GM21619 (cell line): Measurements from ENCODE around the gene PFKFB4.
"Not testable (repeated sequence)": the region's sequence is repeated elsewhere in the genome, so short reads cannot be mapped to it uniquely, and the experiment has no call there.

ENCODE experiments used
- ATAC-seq: cut with Tn5 transposase; IDR thresholded peaks from one replicate; pipeline ENCODE4 v1.9.1; 2021; ENCODE audit not compliant: unreplicated experiment

Gene PFKFB4

DNA sequence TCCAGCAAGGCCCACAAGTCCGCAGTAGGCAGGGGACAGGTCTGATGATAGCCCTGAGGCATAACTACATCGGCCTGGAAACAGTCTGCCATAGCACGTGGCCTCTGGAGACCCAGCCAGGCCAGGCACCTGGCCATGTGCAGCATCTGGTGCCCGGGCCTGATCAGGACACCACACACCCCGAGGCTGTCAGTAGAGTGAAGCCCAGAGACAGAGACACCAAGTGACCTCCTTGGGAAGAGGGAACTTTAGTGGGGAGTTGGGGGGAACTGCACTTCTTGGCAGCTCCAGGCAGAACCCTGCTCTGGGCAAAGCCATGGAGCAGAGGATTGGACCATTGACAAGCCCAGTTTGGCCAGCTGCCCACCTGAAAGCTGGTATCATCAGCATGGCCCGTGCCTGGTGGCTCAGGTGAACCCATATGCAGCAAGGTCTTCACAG lies 53.9 kb downstream of the PFKFB4 start:
- ATAC-seq, result no peak

DNA sequence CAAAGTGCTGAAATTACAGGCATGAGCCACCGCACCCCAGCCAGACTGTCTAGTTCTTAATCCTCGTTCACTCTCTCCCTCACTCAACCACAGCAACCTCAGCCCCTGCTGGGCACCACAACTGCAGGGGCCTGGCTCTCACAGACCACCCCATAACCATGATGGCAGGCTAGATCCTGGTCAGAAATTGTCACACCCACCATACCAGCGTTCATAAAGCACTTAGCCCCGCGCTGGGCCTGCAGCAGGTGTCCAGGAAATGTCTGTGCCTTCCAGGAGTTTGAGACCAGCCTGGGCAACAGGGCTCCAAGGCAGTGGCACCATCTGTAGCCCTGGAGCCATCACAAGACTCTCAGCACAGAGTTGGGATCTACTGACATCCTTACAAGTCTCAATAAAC lies 54.5 kb downstream of the PFKFB4 start:
- ATAC-seq, result no peak

DNA sequence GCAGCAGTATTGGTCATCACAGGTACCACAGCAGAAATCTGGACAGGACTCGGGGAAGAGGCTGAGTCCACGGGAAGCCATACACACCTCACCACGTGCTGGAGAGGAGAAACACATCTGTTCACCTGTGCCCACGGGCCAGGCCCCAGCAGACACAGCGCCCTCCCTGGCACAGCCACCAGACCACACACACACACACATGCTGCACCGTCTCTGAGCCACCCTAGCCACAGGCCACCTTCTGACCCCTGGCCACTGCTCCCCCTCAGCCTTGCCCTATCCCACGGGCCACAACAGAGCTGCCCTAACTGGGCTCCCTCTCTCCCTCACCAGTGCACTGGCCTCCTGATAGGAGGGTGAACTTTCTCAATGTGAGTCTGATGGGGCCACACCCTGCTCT lies 55.4 kb downstream of the PFKFB4 start:
- no peak for ATAC-seq

DNA sequence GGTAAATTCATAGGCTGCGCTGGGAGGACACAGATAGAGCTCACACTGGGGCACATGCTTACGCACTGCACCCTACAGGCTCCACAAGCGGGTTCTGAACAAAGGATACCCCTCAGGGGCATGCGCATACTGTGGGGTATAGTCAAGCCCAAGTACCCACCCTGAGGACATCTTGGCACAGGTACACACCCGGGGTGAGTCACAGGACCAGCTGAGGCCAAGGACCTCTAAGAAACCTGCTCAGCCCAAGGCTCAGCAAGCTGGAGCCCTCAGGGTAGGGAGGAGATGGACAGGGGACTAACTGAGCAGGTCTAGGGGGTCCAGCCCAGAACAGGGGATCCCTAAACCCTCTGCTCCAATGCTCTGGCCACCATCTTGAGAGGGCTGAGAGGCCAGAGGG lies 55.9 kb downstream of the PFKFB4 start:
- ATAC-seq, result no peak

DNA sequence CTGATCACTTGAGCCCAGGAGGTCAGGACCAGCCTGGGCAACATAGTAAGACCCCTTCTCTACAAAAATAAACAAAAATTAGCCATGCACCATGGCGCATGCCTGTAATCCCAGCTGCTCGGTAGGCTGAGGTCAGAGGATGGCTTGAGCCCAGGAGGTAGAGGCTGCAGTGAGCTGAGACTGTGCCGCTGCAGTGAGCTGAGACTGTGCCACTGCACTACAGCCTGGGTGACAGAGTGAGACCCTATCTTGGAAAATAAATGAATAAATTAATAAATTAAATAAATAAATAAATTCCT lies 63.5 kb downstream of the PFKFB4 start:
- no peak for ATAC-seq

DNA sequence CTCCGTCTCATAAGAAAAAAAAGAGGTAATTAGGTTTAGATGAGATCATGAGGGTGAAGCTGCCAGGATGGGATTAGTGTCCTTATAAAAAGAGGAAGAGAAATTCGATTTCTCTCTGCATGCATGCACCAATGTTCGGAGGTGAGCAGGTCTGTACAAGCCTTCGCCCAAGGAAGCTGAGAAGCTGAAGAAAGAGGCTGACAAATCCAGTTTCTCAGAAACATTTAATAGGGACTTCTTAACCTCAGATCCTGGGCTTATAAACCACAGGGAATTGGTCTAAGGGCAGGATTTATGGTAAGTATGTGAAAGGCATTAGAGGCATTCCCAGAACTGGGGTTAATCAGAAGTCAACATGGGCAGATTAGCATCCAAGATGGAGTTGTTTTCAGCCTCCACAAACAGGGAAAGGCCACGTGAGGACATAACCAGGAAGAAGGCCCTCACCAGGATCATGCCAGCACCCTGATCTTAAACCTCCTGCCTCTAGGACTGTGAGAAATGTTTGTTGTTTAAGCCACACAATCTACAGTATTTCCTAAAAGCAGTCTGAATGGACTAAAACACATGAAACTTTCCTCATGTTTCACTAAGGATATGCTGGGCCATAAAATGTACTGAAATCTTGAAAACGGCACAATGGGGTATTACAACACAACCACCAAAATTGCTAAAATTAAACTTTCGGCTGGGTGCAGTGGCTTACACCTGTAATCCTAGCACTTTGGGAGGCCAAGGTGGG lies 64.0 kb downstream of the PFKFB4 start:
- ATAC-seq, result no peak

DNA sequence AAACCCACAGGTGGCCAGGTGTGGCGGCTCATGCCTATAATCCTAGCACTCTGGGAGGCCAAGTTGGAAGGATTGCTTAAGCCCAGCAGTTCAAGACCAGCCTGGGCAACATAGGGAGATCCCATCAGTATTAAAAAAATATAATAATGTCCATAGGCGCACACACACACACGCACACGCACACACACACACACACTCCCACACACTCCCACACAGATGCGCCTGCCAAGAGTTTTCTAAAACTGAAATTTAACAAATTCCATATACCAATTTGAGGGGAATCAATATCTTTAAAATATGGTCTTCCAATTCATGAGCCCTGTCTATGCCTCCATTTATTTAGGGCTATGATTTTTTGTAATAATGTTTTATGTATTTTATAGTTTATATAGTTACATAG lies 69.7 kb downstream of the PFKFB4 start:
- no peak for ATAC-seq

DNA sequence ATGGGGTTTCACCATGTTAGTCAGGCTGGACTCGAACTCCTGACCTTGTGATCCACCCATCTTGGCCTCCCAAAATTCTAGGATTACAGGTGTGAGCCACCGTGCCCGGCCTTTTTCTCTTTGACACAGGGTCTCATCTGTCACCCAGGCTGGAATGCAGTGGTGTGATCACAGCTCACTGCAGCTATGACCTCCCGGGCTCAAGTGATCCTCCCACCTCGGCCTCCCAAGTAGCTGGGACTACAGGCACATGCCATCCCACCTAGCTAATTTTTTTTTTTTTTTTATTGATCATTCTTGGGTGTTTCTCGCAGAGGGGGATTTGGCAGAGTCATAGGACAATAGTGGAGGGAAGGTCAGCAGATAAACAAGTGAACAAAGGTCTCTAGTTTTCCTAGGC lies 73.8 kb downstream of the PFKFB4 start:
- ATAC-seq, result not testable (repeated sequence)

DNA sequence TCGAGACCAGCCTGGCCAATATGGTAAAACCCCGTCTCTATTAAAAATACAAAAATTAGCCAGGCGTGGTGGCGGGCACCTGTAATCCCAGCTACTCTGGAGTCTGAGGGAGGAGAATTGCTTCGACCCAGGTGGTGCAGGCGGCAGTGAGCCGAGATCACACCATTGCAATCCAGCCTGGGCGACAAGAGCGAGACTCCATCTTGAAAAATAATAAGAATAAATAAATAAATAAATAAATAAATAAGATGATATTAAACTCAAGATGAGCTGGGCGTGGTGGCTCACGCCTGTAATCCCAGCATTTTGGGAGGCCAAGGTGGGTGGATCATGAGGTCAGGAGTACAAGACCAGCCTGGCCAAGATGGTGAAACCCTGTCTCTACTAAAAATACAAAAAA lies 75.7 kb downstream of the PFKFB4 start:
- ATAC-seq, result not testable (repeated sequence)

DNA sequence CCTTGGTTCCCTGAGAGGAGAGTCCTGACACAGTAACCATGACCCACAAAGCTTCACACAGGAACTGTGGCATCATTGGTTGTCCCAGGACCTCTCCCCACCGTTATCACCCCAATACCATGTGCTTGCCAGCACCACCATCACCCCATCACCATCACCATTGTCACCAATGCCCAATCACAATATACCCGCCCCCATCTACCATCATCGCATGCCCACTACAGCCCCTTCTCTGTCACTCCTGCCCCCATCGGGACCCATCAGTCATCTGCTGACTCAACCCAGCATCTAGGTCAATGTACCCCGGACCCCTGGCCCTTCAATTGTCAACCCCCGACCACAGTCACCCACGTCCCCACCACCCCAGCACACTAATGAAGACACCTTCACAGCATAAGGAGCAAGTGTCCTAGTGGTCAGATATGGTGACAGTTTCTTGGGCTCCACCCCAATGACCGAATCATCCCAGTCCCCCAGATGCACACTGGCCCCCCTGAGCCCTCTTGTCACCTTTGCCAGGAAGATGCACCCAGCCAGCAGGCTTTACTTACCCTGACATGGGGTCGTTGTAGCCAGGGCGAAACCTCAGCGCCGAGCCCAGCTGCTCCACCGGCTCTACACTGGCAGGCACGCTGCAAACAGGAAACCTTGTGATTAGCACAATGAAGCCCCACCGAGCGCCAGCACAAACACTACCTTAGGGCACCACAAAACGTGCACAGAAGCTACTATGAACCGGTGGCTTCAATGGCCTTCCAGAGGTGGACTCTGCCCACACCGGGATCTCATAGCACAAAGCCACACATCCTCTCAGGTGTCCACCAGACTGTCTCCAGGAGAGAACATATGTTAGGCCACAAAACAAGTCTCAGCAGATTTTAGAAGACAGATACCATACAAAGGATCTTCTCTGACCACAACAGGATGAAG lies 77.7 kb downstream of the PFKFB4 start:
- no peak for ATAC-seq

DNA sequence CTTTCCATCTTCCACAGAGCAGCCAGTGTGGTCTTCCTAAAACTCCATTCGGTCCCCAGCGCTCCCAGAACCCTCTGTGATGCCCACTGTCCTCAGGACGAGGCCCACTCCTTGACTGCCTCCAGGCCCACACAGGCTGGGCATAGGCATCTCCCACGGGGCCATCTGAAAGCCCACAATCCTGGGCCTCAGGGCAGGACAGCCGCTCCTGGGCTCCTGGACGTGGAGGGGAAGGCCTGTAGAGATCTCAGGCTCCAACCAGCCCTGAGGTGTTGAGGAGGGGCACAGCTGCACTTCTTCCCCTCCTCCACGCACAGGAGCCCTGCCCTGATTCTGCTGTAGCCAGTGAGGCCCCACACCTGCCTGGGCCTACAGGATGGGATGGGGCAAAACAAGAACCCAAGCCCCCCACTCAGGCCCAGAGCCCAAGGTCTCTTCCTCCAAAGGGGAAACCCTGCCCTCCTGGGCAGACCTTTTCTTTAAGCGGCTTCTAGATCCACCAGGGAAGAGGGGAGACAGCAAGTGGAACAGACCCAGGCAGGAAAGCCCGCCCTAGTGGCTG lies 78.6 kb downstream of the PFKFB4 start:
- no peak for ATAC-seq

DNA sequence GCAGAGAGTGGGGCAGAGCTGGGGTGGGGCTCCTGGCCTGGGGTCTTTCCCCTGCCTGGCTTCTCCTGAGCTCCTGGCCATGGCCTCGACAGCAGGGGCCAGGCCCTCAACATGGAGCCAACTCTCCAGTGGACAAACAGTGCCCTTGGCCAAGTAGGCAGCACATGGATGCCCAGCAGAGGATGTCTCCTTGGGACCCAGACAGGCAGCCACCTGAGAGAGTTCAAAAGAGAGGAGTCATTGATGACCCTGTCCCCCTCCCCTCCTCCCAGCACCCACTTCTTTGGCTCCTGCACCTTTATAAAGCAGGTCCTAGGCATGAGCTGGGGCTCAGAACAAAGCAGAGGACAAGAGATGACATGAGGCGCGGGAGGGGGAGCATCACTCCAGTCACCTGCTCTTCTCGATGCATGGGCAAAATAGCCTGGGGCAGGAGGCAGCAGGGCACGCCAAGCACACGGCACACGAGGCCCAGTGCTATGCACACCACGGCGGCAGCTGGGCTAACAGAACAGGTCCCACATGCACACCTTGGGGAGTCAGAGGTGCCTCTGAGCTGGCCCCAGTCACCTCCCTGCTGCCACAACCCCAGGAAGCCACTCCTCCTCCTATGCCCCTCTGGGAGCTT lies 80.1 kb downstream of the PFKFB4 start:
- no peak for ATAC-seq

DNA sequence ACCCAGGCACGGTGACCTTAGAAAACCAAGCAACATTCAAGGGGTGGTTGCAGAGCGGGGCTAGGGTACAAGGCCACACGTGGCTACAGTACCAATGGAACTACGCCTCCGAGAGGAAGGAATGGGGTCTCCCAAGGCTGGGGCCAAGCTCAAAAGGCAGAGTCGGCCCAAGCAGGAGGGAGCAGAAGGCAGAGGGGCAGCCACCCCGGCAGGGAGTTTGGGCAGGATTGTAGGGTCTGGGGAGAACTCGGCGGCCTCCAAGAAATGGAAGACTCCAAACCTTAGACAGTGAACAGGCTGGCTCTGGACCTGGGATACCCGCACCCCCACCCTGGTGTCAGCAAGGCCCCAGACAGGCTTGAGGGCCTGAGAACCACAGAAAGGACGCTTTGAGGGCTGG lies 81.4 kb downstream of the PFKFB4 start:
- no peak for ATAC-seq

DNA sequence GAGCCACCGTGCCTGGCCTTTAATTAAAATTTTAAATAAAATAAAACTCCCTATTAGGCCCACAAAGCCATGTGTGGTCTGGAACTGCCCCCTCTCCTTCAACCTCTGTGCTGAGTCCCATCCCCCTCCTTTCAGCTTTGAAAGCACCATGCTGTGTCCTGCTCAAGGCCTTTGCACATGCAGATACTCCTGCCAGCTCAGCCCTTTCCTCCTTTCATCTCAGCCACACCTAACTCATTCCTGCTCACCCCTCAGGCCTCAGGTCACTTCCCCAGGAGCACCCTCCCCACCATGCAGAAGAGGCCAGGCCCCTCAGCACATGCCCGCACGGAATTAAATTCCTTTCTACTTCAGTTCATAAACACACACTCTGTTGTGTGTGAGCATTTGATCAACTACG lies 82.0 kb downstream of the PFKFB4 start:
- ATAC-seq, result no peak

DNA sequence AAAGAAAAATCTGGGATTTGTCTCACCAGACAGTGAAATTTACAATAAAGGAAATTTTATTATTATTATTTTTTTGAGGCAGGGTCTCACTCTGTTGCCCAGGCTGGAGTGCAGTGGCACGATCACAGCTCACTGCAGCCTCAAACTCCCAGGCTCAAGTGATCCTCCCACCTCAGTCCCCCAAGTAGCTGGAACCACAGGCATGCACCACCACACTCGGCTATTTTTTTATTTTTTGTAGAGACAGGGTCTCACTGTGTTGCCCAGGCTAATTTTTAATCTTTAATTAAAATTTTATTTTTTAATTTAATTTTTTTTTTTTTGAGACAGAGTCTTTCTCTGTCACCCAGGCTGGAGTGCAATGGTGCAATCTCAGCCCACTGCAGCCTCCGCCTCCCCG lies 82.6 kb downstream of the PFKFB4 start:
- ATAC-seq, result not testable (repeated sequence)

DNA sequence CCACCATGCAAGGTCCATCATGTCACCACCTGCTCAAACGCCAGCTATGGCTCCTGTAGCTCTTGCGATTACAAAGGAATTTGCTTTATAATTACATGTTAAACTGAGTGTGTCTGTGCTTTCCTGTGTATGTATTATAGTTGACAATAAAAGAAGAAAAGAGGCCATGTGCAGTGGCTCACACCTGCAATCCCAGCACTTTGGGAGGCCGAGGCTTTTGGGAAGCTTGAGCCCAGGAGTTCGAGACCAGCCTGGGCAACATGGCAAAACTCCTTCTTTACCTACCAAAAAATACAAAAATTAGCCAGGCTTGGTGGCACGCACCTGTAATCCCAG lies 83.0 kb downstream of the PFKFB4 start:
- ATAC-seq, result no peak

DNA sequence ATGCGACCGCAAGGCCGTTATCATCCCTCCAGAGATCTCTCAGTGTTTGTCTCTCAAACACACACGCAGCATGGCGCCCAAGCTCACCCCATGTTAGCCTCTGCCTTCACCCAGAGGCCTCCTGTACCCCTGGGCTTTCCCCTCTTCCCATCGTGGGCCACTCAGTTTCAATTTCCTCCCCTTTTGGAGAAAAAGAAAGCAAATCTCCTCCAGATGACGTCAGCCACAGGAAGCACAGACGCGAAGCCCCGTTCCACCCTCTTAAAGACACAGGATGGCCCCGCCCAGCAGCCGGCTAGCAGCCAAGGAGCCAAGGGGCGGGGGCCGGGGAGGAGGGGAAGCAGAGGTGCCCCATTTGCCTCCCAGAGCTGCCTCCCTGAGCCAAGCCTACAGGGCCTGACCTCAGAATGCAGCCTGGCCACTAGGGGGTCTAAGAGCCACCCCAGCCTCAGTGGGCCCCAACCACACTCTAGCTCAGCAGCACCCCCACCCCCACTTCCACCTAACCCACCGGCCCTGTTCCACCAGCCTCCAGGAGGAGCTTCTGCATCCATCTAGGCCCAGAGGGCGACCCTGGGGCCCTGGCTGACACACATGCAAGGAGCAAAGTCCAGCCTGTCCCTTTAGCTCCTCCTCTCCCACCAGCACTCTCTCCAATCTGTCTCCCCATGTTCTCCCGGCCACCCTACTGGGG lies 83.5 kb downstream of the PFKFB4 start:
- peak; percentile 70 for ATAC-seq

DNA sequence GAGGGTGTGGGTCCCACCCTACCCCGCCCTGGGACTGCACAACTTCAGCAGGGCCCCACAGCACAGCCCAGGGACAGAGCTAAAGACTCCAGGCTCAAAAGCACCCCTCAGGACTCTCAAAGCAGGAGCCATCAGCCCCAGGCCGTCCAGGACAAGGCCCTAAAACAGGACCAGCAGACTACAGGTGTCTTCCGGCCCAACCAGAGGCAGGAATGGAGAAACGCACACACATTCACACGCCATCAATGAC lies 84.0 kb downstream of the PFKFB4 start:
- no peak for ATAC-seq

DNA sequence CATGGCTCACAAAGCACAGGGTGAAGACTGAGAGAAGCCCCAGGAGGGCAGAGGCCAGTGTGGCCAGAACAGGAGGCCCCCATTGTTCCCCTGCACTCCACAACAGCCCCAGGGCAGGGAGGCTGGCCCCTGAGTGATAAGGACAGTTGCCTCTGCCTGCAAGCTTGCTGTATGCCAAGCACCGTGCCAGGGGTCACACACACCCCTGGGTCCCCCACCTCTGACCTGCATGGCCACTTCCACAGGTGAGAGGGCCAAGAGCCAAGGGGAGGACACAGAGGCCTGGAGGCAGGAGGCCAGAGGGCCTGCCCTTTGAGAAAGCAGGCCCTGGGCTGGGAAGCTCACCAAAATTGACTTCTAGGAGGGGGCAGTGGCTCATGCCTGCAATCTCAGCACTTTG lies 86.3 kb downstream of the PFKFB4 start:
- no peak for ATAC-seq

DNA sequence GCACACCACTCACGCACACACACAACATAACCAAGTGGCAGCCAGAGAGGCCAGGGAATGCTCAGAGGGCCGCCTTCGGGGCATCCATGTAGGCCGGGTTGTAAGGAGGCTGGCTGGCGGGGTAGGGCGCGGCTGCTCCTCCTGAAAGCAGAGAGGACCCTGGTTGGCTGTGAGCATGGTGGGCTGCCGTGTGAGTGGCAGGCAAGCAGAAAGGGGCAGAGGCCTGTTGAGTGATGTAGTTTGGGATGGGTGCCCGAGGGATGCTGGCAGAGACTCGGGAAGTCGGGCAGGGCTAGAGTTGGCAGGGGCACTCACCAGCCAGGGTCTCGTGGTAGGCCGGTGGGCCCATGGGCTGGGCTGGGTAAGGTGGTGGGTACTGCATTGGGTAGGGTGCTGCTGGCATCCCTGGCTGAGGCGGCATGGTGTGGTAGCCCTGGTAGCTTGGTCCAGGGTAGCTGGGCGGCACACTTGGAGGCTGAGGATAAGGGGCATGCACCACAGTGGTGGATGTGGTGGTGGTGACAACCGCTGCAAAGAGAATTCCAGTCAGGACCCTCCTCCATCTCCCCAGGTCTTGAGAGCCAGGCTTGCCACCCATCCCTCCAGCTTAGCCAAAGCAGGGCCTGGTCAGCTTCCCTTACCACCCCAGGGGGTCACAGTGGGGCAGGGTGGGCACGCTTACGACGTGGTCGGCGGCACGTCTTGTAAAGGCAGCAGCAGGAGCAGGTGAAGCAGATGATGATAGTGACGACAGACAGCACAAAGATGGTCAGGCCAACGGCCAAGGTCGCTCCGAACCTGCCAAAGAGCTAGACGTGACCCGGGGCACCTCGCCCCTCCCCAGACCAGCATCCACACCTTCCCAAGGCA lies 87.3 kb downstream of the PFKFB4 start:
- no peak for ATAC-seq

DNA sequence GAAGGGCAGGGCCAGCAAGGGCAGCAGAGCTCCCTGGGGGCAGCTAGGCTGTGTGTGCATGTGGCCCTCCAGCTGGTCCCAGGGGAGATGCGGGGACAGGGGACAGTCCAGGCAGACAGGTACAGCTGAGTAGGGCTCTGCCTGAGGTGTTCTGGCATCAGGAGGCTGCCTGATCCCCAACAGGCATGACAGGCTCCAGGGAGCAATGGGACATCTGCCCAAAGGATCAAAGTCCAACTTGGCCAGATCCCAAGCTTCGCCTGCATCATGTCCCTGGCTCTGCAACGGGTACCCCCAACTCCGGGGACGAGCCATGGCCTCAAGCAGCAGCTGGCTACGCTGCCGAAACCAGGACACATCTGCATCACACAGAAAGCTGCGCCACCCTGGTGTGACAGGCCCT lies 88.3 kb downstream of the PFKFB4 start:
- ATAC-seq, result no peak
